Body of pancreas (tissue), 4 donors: ENCODE measurements around the gene COL8A1. TPM values are rescaled to one million over a fixed set of nuclear protein-coding genes. Genes with fewer than 3 reads are reported as not detected.

ENCODE experiments used
- ATAC-seq: fragments of 150-250 bp; one replicate; pipeline ENCODE4 v1.9.1; 2016
- DNase-seq, 4 donors: peaks; one replicate each; pipeline ENCODE4 v3.0.0-alpha.2; 2019
- H3K27ac ChIP-seq, 4 donors: fragments of 200-600 bp; sonication (generic); 1 replicate in 3 of 4; 2 replicates in 1 of 4; pipeline versions ENCODE4 v1.5.1 to v1.6.1; 2016 to 2019; ENCODE audit warnings: mild to moderate bottlenecking in 1 of 4, mixed read lengths in 1 of 4, moderate library complexity in 1 of 4
- H3K27me3 ChIP-seq, 2 donors: fragments of 200-600 bp; sonication (generic); one replicate each; pipeline ENCODE4 v1.6.0; 2016; ENCODE audit warnings: mild to moderate bottlenecking in 1 of 2
- H3K36me3 ChIP-seq, 2 donors: fragments of 200-600 bp; sonication (generic); replicated peaks in 1 of 2; 2 replicates each; pipeline ENCODE4 v1.5.1; 2016; ENCODE audit warnings: low read depth in 2 of 2; ENCODE audit not compliant: insufficient read depth in 1 of 2
- H3K4me1 ChIP-seq: fragments of 200-600 bp; sonication (generic); one replicate; pipeline ENCODE4 v1.6.0; 2016
- H3K4me3 ChIP-seq, 2 donors: fragments of 200-600 bp; sonication (generic); 1 replicate in 1 of 2; 2 replicates in 1 of 2; pipeline ENCODE4 v1.5.1; 2016 to 2019
- H3K9me3 ChIP-seq, 3 donors: fragments of 200-600 bp; sonication (generic); 1 replicate in 2 of 3; 2 replicates in 1 of 3; pipeline ENCODE4 v1.5.1; 2016
- CTCF ChIP-seq, 7 experiments: fragments of 450-650 bp in 4 of 7; fragments of 200-600 bp in 3 of 7; sonication (generic) in 3 of 7; IDR thresholded peaks; one replicate each; pipeline ENCODE4 v1.5.1; 2016 to 2019; ENCODE audit warnings: antibody characterized with exemption in 7 of 7
- POLR2A ChIP-seq, 3 donors: fragments of 450-650 bp; IDR thresholded peaks; one replicate each; pipeline ENCODE4 v1.6.1; 2016; ENCODE audit warnings: antibody characterized with exemption in 3 of 3, mild to moderate bottlenecking in 2 of 3
- WGBS, 2 donors: methylation state at CpG; one replicate each; pipeline ENCODE4 v1.1.5; 2017; 5-methylcytosine and 5-hydroxymethylcytosine counted together
- intact Hi-C: fragments of 100-400 bp; cut with DNase I; formaldehyde crosslinking; loops from one replicate; pipeline ENCODE4 v1.15.1; 2023
- total RNA-seq, 2 donors: library from RNA; depleted of rRNA; stranded (reverse); fragments of >200 nt; gene quantifications; one replicate each; pipeline ENCODE4 v1.1.0, GENCODE V29; 2016

COL8A1 gene
- total RNA-seq, 2 donors from 2014 or later, result 0.99 to 5.4 TPM

GRCh38 chr3:99777708-99778107 lies 139.3 kb downstream of the COL8A1 start:
- no peak overlapping the region for H3K27ac ChIP-seq
- H3K36me3 ChIP-seq, result no peaks in the 10 kb centered on the region
- H3K9me3 ChIP-seq, result no peaks in the 10 kb centered on the region
- H3K4me3 ChIP-seq, result no peak overlapping the region
- 58 to 64% methylated on average over 2 of the region's 2 CpGs for WGBS, 2 donors
- H3K27me3 ChIP-seq, result no peaks in the 10 kb centered on the region
- TF ChIP-seq POLR2A (IDR thresholded peaks at IDR 0.05) (no peak), CTCF (IDR thresholded peaks at IDR 0.05) (no peak)
- DNase-seq (no peak), ATAC-seq (no peak)
- H3K4me1 ChIP-seq, result no peaks in the 10 kb centered on the region
- intact Hi-C loops, result no loop called here

GRCh38 chr3:99780749-99781148 lies 142.4 kb downstream of the COL8A1 start:
- DNase-seq, result no peak
- intact Hi-C loops, result no loop called here
- no peaks in the 10 kb centered on the region for H3K27me3 ChIP-seq
- 60 to 61% methylated on average over 3 of the region's 3 CpGs for WGBS, 2 donors
- H3K9me3 ChIP-seq, result no peaks in the 10 kb centered on the region
- H3K4me1 ChIP-seq, result no peaks in the 10 kb centered on the region
- H3K27ac ChIP-seq, result no peak overlapping the region
- no peak overlapping the region for H3K4me3 ChIP-seq
- no peak for TF ChIP-seq POLR2A (IDR thresholded peaks at IDR 0.05)
- no peak for TF ChIP-seq CTCF (IDR thresholded peaks at IDR 0.05)
- no peaks in the 10 kb centered on the region for H3K36me3 ChIP-seq
- no peak for ATAC-seq

- Histone ChIP-seq H3K27ac (no peak overlapping the region), H3K36me3 (no peaks in the 10 kb centered on the region), H3K4me3 (no peak overlapping the region), H3K27me3 (no peaks in the 10 kb centered on the region), H3K9me3 (no peaks in the 10 kb centered on the region), H3K4me1 (no peaks in the 10 kb centered on the region)
- no peak for DNase-seq
- ATAC-seq, result no peak
- no peak for TF ChIP-seq POLR2A (IDR thresholded peaks at IDR 0.05)
- no peak for TF ChIP-seq CTCF (IDR thresholded peaks at IDR 0.05)
- 66 to 70% methylated on average over 3 of the region's 3 CpGs for WGBS, 2 donors
- intact Hi-C loops, result no loop called here
Measured at GRCh38 chr3:99781761-99782160, 143.4 kb downstream of the COL8A1 start.

- no peaks in the 10 kb centered on the region for H3K36me3 ChIP-seq
- no peak for DNase-seq
- no peaks in the 10 kb centered on the region for H3K4me1 ChIP-seq
- no peaks in the 10 kb centered on the region for H3K27me3 ChIP-seq
- ATAC-seq, result no peak
- no peak overlapping the region for H3K27ac ChIP-seq
- 44 to 53% methylated on average over 5 of the region's 5 CpGs for WGBS, 2 donors
- intact Hi-C loops, result no loop called here
- TF ChIP-seq POLR2A (IDR thresholded peaks at IDR 0.05) (no peak), CTCF (IDR thresholded peaks at IDR 0.05) (no peak)
- no peak overlapping the region for H3K4me3 ChIP-seq
- H3K9me3 ChIP-seq, result no peaks in the 10 kb centered on the region
Measured at GRCh38 chr3:99783011-99783573, 144.7 kb downstream of the COL8A1 start.

- 15 to 21% methylated on average over 3 of the region's 3 CpGs for WGBS, 2 donors
- ATAC-seq, result peak; percentile 77
- intact Hi-C loops, result no loop called here
Measured at GRCh38 chr3:99789011-99789721, 150.8 kb downstream of the COL8A1 start.

More at GRCh38 chr3:99789011-99789721, 150.8 kb downstream of the COL8A1 start:
- Histone ChIP-seq H3K4me1 (no peaks in the 10 kb centered on the region), H3K27me3 (no peaks in the 10 kb centered on the region), H3K4me3 (no peak overlapping the region), H3K9me3 (no peaks in the 10 kb centered on the region), H3K27ac (no peak overlapping the region), H3K36me3 (no peaks in the 10 kb centered on the region)
- TF ChIP-seq CTCF (IDR thresholded peaks at IDR 0.05) (peak in 6 of 7 experiments; percentile 29 to 48 (median 40)), POLR2A (IDR thresholded peaks at IDR 0.05) (no peak)
- peak in 3 of 4 donors; percentile 21 to 36 (median 29) for DNase-seq
